GM12878 (cell line): ENCODE results near the gene PTH2R. TPM values are rescaled to one million over a fixed set of nuclear protein-coding genes. Genes with fewer than 3 reads are reported as not detected.
A peak's percentile ranks its signal among the peaks of the same experiment; 100 is the strongest.

Experiments used
- ATAC-seq: fragments of 200-7000 bp; cut with Tn5 transposase; 3 replicates; pipeline ENCODE4 v1.9.1; 2020; ENCODE audit warnings: mild to moderate bottlenecking, moderate library complexity
- BruUV-seq: library from RNA; stranded (reverse); fragments of 400-500 nt; replicated peaks from 2 replicates; lab custom pipeline; 2021; lab: Mats Ljungman, UMichigan
- CTCF ChIA-PET: fragments of 300-600 bp; sonication (Branson Sonifier 250); formaldehyde crosslinking; extraction: SDS; loops from one replicate; lab custom pipeline; 2021; ENCODE audit warnings: inconsistent platforms; lab: Yijun Ruan, JAX
- POLR2A ChIA-PET: fragments of 350-600 bp; formaldehyde crosslinking; extraction: SDS; loops from one replicate; lab custom pipeline; 2021; ENCODE audit warnings: inconsistent platforms; lab: Charles Lee
- RAD21 ChIA-PET: fragments of 300-600 bp; sonication (Branson Sonifier 250); formaldehyde crosslinking; loops from one replicate; lab custom pipeline; 2023; ENCODE audit warnings: antibody characterized with exemption; ENCODE audit not compliant: unreplicated experiment; lab: Charles Lee
- SMC1A ChIA-PET: fragments of 300-600 bp; sonication (Branson Sonifier 250); formaldehyde crosslinking; loops from one replicate; lab custom pipeline; 2023; ENCODE audit not compliant: unreplicated experiment, uncharacterized antibody; lab: Charles Lee
- DNase-seq: peaks from one replicate; pipeline ENCODE4 v3.0.0-alpha.2; 2011; ENCODE audit warnings: low read depth, low spot score
- FAIRE-seq: peaks from 3 replicates; lab custom pipeline; 2011; peaks lifted over from hg19 to GRCh38; lab: Jason Lieb, UNC
- H2AFZ ChIP-seq: 2 replicates; pipeline ENCODE4 v1.6.0; 2011; ENCODE audit warnings: low read depth, low read length, control low read depth; ENCODE audit not compliant: control insufficient read depth
- H3K27ac ChIP-seq: 2 replicates; pipeline ENCODE4 v1.5.1; 2011; ENCODE audit warnings: control low read depth; ENCODE audit not compliant: control insufficient read depth, insufficient read depth
- H3K27me3 ChIP-seq, 2 experiments: replicated peaks in 1 of 2; 2 replicates each; pipeline versions ENCODE4 v1.6.0 to v1.6.1; 2011; ENCODE audit warnings: low read length in 1 of 2; ENCODE audit not compliant: control insufficient read depth in 2 of 2, insufficient read depth in 2 of 2
- H3K36me3 ChIP-seq, 2 experiments: 2 replicates each; pipeline ENCODE4 v1.5.1; 2011; ENCODE audit warnings: low read length in 1 of 2; ENCODE audit not compliant: control insufficient read depth in 2 of 2, insufficient read depth in 2 of 2
- H3K4me1 ChIP-seq: 2 replicates; pipeline ENCODE4 v1.6.1; 2011; ENCODE audit warnings: mild to moderate bottlenecking, low read length, moderate library complexity, mixed read lengths; ENCODE audit not compliant: control insufficient read depth, insufficient read depth
- H3K4me2 ChIP-seq: 2 replicates; pipeline ENCODE4 v1.6.0; 2011; ENCODE audit warnings: control low read depth; ENCODE audit not compliant: control insufficient read depth, insufficient read depth
- H3K4me3 ChIP-seq: fragments of 200-600 bp; sonication (generic); 2 replicates; pipeline ENCODE4 v1.5.1; 2016
- H3K79me2 ChIP-seq: 2 replicates; pipeline ENCODE4 v1.6.0; 2011; ENCODE audit warnings: low read length; ENCODE audit not compliant: control insufficient read depth, insufficient read depth
- H3K9ac ChIP-seq: 2 replicates; pipeline ENCODE4 v1.8.0; 2011; ENCODE audit warnings: low read length, control low read depth, mixed read lengths; ENCODE audit not compliant: control insufficient read depth, insufficient read depth
- H3K9me3 ChIP-seq: replicated peaks from 3 replicates; pipeline ENCODE4 v1.5.1; 2011; ENCODE audit warnings: mild to moderate bottlenecking, low read length; ENCODE audit not compliant: control insufficient read depth, insufficient read depth
- H4K20me1 ChIP-seq: 2 replicates; pipeline ENCODE4 v1.6.0; 2011; ENCODE audit not compliant: control insufficient read depth, insufficient read depth
- ASH2L ChIP-seq: fragments of 300-600, 200-600 bp; sonication (generic); IDR thresholded peaks from 2 replicates; pipeline ENCODE4 v1.6.1; 2017; ENCODE audit warnings: low read depth, mild to moderate bottlenecking, borderline replicate concordance
- CBFB ChIP-seq: IDR thresholded peaks from 2 replicates; pipeline ENCODE4 v1.6.1; 2016; ENCODE audit warnings: antibody characterized with exemption, low read depth
- E4F1 ChIP-seq: fragments of 450-650 bp; IDR thresholded peaks from 2 replicates; pipeline ENCODE4 v1.6.1; 2018; ENCODE audit warnings: borderline replicate concordance, mild to moderate bottlenecking; ENCODE audit not compliant: partially characterized antibody
- EGR1 ChIP-seq, 2 experiments: IDR thresholded peaks; 1 replicate in 1 of 2; 2 replicates in 1 of 2; pipeline ENCODE4 v1.6.1; 2011 to 2012; ENCODE audit warnings: low read depth in 2 of 2, low read length in 2 of 2, borderline replicate concordance in 1 of 2, mild to moderate bottlenecking in 1 of 2, moderate library complexity in 1 of 2
- ESRRA ChIP-seq: IDR thresholded peaks from 2 replicates; pipeline ENCODE4 v1.6.1; 2012; ENCODE audit warnings: mild to moderate bottlenecking, low read length, improper control_type of control experiment
- FOS ChIP-seq: IDR thresholded peaks from 3 replicates; pipeline ENCODE4 v1.6.1; 2011; ENCODE audit warnings: borderline replicate concordance; ENCODE audit not compliant: insufficient read length; ENCODE audit errors: extremely low read depth
- MXI1 ChIP-seq: fragments of 150-350 bp; IDR thresholded peaks from 2 replicates; pipeline ENCODE4 v1.6.1; 2011; ENCODE audit warnings: low read depth, mild to moderate bottlenecking, inconsistent platforms, low read length, improper control_type of control experiment
- MYB ChIP-seq: fragments of 150-350 bp; IDR thresholded peaks from 2 replicates; pipeline ENCODE4 v1.6.1; 2014; ENCODE audit warnings: mild to moderate bottlenecking, low read depth, low read length, borderline replicate concordance
- RAD51 ChIP-seq: fragments of 450-650 bp; IDR thresholded peaks from 2 replicates; pipeline ENCODE4 v1.6.1; 2016; ENCODE audit warnings: moderate library complexity, mild to moderate bottlenecking, inconsistent platforms
- RELA ChIP-seq: fragments of 450-650 bp; IDR thresholded peaks from 2 replicates; pipeline ENCODE4 v1.8.0; 2014; ENCODE audit warnings: borderline replicate concordance; ENCODE audit not compliant: partially characterized antibody
- SMAD5 ChIP-seq: IDR thresholded peaks from 2 replicates; pipeline ENCODE4 v1.6.1; 2016; ENCODE audit warnings: antibody characterized with exemption, low read depth
- SP1 ChIP-seq: IDR thresholded peaks from one replicate; pipeline ENCODE4 v1.6.1; 2011; ENCODE audit warnings: low read depth, low read length
- ZNF24 ChIP-seq: fragments of 450-650 bp; IDR thresholded peaks from 2 replicates; pipeline ENCODE4 v1.6.1; 2017; ENCODE audit warnings: antibody characterized with exemption, mild to moderate bottlenecking
- WGBS: methylation state at CpG from one replicate; pipeline ENCODE4 v1.1.6; 2016; ENCODE audit warnings: low lambda C conversion rate; ENCODE audit not compliant: insufficient replicate concordance, insufficient coverage; ENCODE audit errors: missing lambda C conversion rate; 5-methylcytosine and 5-hydroxymethylcytosine counted together
- in situ Hi-C: fragments of 300-500 bp; cut with MboI; formaldehyde crosslinking; loops from 9 replicates; pipeline ENCODE4 v1.14.3; 2018; ENCODE audit warnings: mixed read lengths
- intact Hi-C: fragments of 100-400 bp; cut with micrococcal nuclease; formaldehyde crosslinking; loops from one replicate; pipeline ENCODE4 v1.14.2; 2022; ENCODE audit not compliant: unreplicated experiment
- polyA plus RNA-seq, 11 experiments: library from polyadenylated mRNA; depleted of rRNA in 4 of 11; unstranded in 6 of 11; stranded (reverse) in 5 of 11; fragments of >200 nt; fragmentation: Nextera tagmentation in 4 of 11; fragmentation: Illumina TruSeq in 1 of 11; extraction: Ambion mirVana in 4 of 11; extraction: Trizol in 1 of 11; gene quantifications; 1 replicate in 1 of 11; 2 replicates in 10 of 11; pipeline versions ENCODE4 v1.2.1 to v1.2.3, GENCODE V29; 2011 to 2016; ENCODE audit warnings: inconsistent platforms in 2 of 11, missing spikeins in 2 of 11, low read depth in 1 of 11
- total RNA-seq, 4 experiments: library from RNA; depleted of rRNA in 3 of 4; stranded (reverse); fragments of >200 nt in 3 of 4; fragmentation: Illumina TruSeq in 1 of 4; extraction: Trizol in 1 of 4; gene quantifications; 2 replicates each; pipeline versions ENCODE4 v1.2.1 to v1.2.3, GENCODE V29; 2013 to 2021
- TF ChIP-seq, protein P1 (sequence below): fragments of 450-650 bp; IDR thresholded peaks from 2 replicates; pipeline ENCODE4 v1.6.1; 2017; ENCODE audit warnings: antibody characterized with exemption, mild to moderate bottlenecking, moderate library complexity

PTH2R gene
- total and polyA plus RNA-seq, 10 of the 15 experiments (the other 5 are each of a cell fraction or from before 2014, with no cell fraction given): 0.01 to 0.06 (median 0.03) TPM; not detected in 7

GRCh38 chr2:208529796-208530195, 123.2 kb downstream of the PTH2R start:
- Histone ChIP-seq H3K27me3 (no peaks in the 10 kb centered on the region), H4K20me1 (no peaks in the 10 kb centered on the region), H3K4me2 (no peak overlapping the region), H3K9me3 (no peaks in the 10 kb centered on the region), H3K4me3 (no peak overlapping the region), H3K79me2 (no peaks in the 10 kb centered on the region), H2AFZ (no peak overlapping the region), H3K36me3 (no peaks in the 10 kb centered on the region), H3K4me1 (no peaks in the 10 kb centered on the region), H3K9ac (no peak overlapping the region), H3K27ac (no peak overlapping the region)
- ChIA-PET RAD21 (no interaction called here), CTCF (no interaction called here), POLR2A (no interaction called here), SMC1A (no interaction called here)
- no peak for DNase-seq
- WGBS: 42% methylated on average over 5 of the region's 5 CpGs
- ATAC-seq: peak; percentile 50
- intact Hi-C loops (no loop called here), in situ Hi-C loops (no loop called here)
- no TSS peak for BruUV-seq
- TF ChIP-seq FOS (no peak), ESRRA (no peak), MYB (no peak), SMAD5 (no peak), MXI1 (no peak), SP1 (no peak), ZNF24 (no peak), RAD51 (no peak), RELA (no peak), E4F1 (no peak), EGR1 (IDR thresholded peaks at IDR 0.05; ENCODE audit: borderline replicate concordance in 1 of 2, low read depth in 2 of 2, low read length in 2 of 2) (no peak), CBFB (no peak), ASH2L (no peak)
- TF ChIP-seq, protein P1, sequence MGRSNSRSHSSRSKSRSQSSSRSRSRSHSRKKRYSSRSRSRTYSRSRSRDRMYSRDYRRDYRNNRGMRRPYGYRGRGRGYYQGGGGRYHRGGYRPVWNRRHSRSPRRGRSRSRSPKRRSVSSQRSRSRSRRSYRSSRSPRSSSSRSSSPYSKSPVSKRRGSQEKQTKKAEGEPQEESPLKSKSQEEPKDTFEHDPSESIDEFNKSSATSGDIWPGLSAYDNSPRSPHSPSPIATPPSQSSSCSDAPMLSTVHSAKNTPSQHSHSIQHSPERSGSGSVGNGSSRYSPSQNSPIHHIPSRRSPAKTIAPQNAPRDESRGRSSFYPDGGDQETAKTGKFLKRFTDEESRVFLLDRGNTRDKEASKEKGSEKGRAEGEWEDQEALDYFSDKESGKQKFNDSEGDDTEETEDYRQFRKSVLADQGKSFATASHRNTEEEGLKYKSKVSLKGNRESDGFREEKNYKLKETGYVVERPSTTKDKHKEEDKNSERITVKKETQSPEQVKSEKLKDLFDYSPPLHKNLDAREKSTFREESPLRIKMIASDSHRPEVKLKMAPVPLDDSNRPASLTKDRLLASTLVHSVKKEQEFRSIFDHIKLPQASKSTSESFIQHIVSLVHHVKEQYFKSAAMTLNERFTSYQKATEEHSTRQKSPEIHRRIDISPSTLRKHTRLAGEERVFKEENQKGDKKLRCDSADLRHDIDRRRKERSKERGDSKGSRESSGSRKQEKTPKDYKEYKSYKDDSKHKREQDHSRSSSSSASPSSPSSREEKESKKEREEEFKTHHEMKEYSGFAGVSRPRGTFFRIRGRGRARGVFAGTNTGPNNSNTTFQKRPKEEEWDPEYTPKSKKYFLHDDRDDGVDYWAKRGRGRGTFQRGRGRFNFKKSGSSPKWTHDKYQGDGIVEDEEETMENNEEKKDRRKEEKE: no peak
- no peak for FAIRE-seq
